Measurements from ENCODE around the gene MDN1.

- TF ChIP-seq CTCF (IDR thresholded peaks at IDR 0.05) (no peak), POLR2AphosphoS5 (IDR thresholded peaks at IDR 0.05) (no peak), POLR2A (IDR thresholded peaks at IDR 0.05; ENCODE audit: low read depth) (no peak), EP300 (IDR thresholded peaks at IDR 0.05) (no peak)
Observed at GRCh38 chr6:89818977-89819335, 638 bp downstream of the MDN1 start.

Data from esophagus muscularis mucosa (tissue), 4 donors.